ENCODE measurements around the gene BTRC.
"Not testable (repeated sequence)": the region's sequence is repeated elsewhere in the genome, so short reads cannot be mapped to it uniquely, and the experiment has no call there.

Gene BTRC

GRCh38 chr10:101330631-101331225 is 23.2 kb upstream of the BTRC start:
- H3K27me3 ChIP-seq (ENCODE audit: insufficient read depth, low read depth): no peaks in the 10 kb centered on the region
- H3K79me2 ChIP-seq (ENCODE audit: insufficient read depth, low read depth): no peaks in the 10 kb centered on the region
- H4K20me1 ChIP-seq (ENCODE audit: insufficient read depth): no peaks in the 10 kb centered on the region
- no peak for TF ChIP-seq CTCF (conservative IDR thresholded peaks at IDR 0.05; ENCODE audit: low read depth, low read length)
- no peak overlapping the region for H3K9ac ChIP-seq
- H3K27ac ChIP-seq: no peak overlapping the region
- no peak overlapping the region for H2AFZ ChIP-seq (ENCODE audit: low read depth)
- no peak overlapping the region for H3K4me2 ChIP-seq
- H3K4me3 ChIP-seq (IDR thresholded peaks at IDR 0.05; ENCODE audit: insufficient read depth, low read depth, low read length): no peak overlapping the region
- H3K4me1 ChIP-seq (ENCODE audit: low read depth, poor library complexity, severe bottlenecking): no peaks in the 10 kb centered on the region
- H3K36me3 ChIP-seq (ENCODE audit: insufficient read depth): no peaks in the 10 kb centered on the region

- Histone ChIP-seq H2AFZ (ENCODE audit: low read depth) (no peak overlapping the region), H3K79me2 (ENCODE audit: insufficient read depth, low read depth) (no peaks in the 10 kb centered on the region), H3K36me3 (ENCODE audit: insufficient read depth) (no peaks in the 10 kb centered on the region), H3K27me3 (ENCODE audit: insufficient read depth, low read depth) (no peaks in the 10 kb centered on the region), H4K20me1 (ENCODE audit: insufficient read depth) (no peaks in the 10 kb centered on the region), H3K9ac (no peak overlapping the region), H3K4me3 (IDR thresholded peaks at IDR 0.05; ENCODE audit: insufficient read depth, low read depth, low read length) (no peak overlapping the region), H3K4me1 (ENCODE audit: low read depth, poor library complexity, severe bottlenecking) (no peaks in the 10 kb centered on the region), H3K4me2 (no peak overlapping the region), H3K27ac (no peak overlapping the region)
- no peak for TF ChIP-seq CTCF (conservative IDR thresholded peaks at IDR 0.05; ENCODE audit: low read depth, low read length)
Observed at GRCh38 chr10:101331956-101332355, 22.0 kb upstream of the BTRC start.

- not testable (repeated sequence) for H3K79me2 ChIP-seq (ENCODE audit: insufficient read depth, low read depth); H3K9ac ChIP-seq; H2AFZ ChIP-seq (ENCODE audit: low read depth); H4K20me1 ChIP-seq (ENCODE audit: insufficient read depth); H3K4me2 ChIP-seq; H3K4me1 ChIP-seq (ENCODE audit: low read depth, poor library complexity, severe bottlenecking); H3K4me3 ChIP-seq (IDR thresholded peaks at IDR 0.05; ENCODE audit: insufficient read depth, low read depth, low read length); H3K27me3 ChIP-seq (ENCODE audit: insufficient read depth, low read depth); H3K27ac ChIP-seq; H3K36me3 ChIP-seq (ENCODE audit: insufficient read depth)
Observed at GRCh38 chr10:101334259-101334658, 19.7 kb upstream of the BTRC start.

- no peak overlapping the region for H3K9ac ChIP-seq
- no peak overlapping the region for H3K27ac ChIP-seq
- no peaks in the 10 kb centered on the region for H3K36me3 ChIP-seq (ENCODE audit: insufficient read depth)
- no peaks in the 10 kb centered on the region for H4K20me1 ChIP-seq (ENCODE audit: insufficient read depth)
- H2AFZ ChIP-seq (ENCODE audit: low read depth): no peak overlapping the region
- H3K4me2 ChIP-seq: no peak overlapping the region
- H3K79me2 ChIP-seq (ENCODE audit: insufficient read depth, low read depth): no peaks in the 10 kb centered on the region
- H3K27me3 ChIP-seq (ENCODE audit: insufficient read depth, low read depth): no peaks in the 10 kb centered on the region
- H3K4me1 ChIP-seq (ENCODE audit: low read depth, poor library complexity, severe bottlenecking): no peaks in the 10 kb centered on the region
- no peak for TF ChIP-seq CTCF (conservative IDR thresholded peaks at IDR 0.05; ENCODE audit: low read depth, low read length)
- H3K4me3 ChIP-seq (IDR thresholded peaks at IDR 0.05; ENCODE audit: insufficient read depth, low read depth, low read length): no peak overlapping the region
Observed at GRCh38 chr10:101336382-101336781, 17.6 kb upstream of the BTRC start.

GRCh38 chr10:101337836-101338235 is 16.1 kb upstream of the BTRC start:
- Histone ChIP-seq H3K4me2 (no peak overlapping the region), H3K4me3 (IDR thresholded peaks at IDR 0.05; ENCODE audit: insufficient read depth, low read depth, low read length) (no peak overlapping the region), H3K27ac (no peak overlapping the region), H3K9ac (no peak overlapping the region), H4K20me1 (ENCODE audit: insufficient read depth) (no peaks in the 10 kb centered on the region), H3K4me1 (ENCODE audit: low read depth, poor library complexity, severe bottlenecking) (no peaks in the 10 kb centered on the region), H2AFZ (ENCODE audit: low read depth) (no peak overlapping the region), H3K79me2 (ENCODE audit: insufficient read depth, low read depth) (no peaks in the 10 kb centered on the region), H3K36me3 (ENCODE audit: insufficient read depth) (no peaks in the 10 kb centered on the region), H3K27me3 (ENCODE audit: insufficient read depth, low read depth) (no peaks in the 10 kb centered on the region)
- TF ChIP-seq CTCF (conservative IDR thresholded peaks at IDR 0.05; ENCODE audit: low read depth, low read length): no peak

Data from KMS-11 (cell line).